ENCODE measurements around the gene ZBTB7C.

- TF ChIP-seq CTCF (IDR thresholded peaks at IDR 0.05) (no peak), POLR2A (IDR thresholded peaks at IDR 0.05) (no peak)
Measured at GRCh38 chr18:48374423-48375149, 34.6 kb downstream of the ZBTB7C start.
